ENCODE measurements around the gene CSMD2.

- no peak for TF ChIP-seq YY1 (IDR thresholded peaks at IDR 0.05; ENCODE audit: low read depth)
- TF ChIP-seq TEAD4 (IDR thresholded peaks at IDR 0.05; ENCODE audit: borderline replicate concordance, insufficient read depth), result no peak
- no peak for TF ChIP-seq EZH2phosphoT487 (IDR thresholded peaks at IDR 0.05; ENCODE audit: borderline replicate concordance, low read depth)
- no peak for TF ChIP-seq CTCF (IDR thresholded peaks at IDR 0.05)
- no peak for TF ChIP-seq REST (IDR thresholded peaks at IDR 0.05; ENCODE audit: low read depth, low read length)
- no peak for TF ChIP-seq CHD2 (IDR thresholded peaks at IDR 0.05; ENCODE audit: low read length, partially characterized antibody)
- no peak for TF ChIP-seq NFIC (IDR thresholded peaks at IDR 0.05; ENCODE audit: borderline replicate concordance)
- TF ChIP-seq RAD21 (IDR thresholded peaks at IDR 0.05; ENCODE audit: low read length), result no peak
- TF ChIP-seq PBX3 (IDR thresholded peaks at IDR 0.05), result no peak
- TF ChIP-seq NRF1 (IDR thresholded peaks at IDR 0.05; ENCODE audit: low read depth, low read length), result no peak
- no peak for TF ChIP-seq RFX5 (IDR thresholded peaks at IDR 0.05; ENCODE audit: low read length)
Measured at GRCh38 chr1:33519240-33519884, 645.7 kb downstream of the CSMD2 start.
